Myocyte (in vitro differentiated cells): ENCODE data around the gene CLIP3. TPM values are rescaled to one million over a fixed set of nuclear protein-coding genes. Genes with fewer than 3 reads are reported as not detected.
"Not testable (repeated sequence)": the region's sequence is repeated elsewhere in the genome, so short reads cannot be mapped to it uniquely, and the experiment has no call there.

Source experiments
- DNase-seq: peaks from one replicate; pipeline ENCODE4 v3.0.0-alpha.2; 2012; ENCODE audit warnings: low read depth
- total RNA-seq: library from RNA; depleted of rRNA; stranded (reverse); fragments of >200 nt; gene quantifications from 2 replicates; pipeline ENCODE4 v1.2.3, GENCODE V29; 2014

CLIP3 gene
- total RNA-seq, 1 donor from 2014 or later = 4.9 TPM

DNA sequence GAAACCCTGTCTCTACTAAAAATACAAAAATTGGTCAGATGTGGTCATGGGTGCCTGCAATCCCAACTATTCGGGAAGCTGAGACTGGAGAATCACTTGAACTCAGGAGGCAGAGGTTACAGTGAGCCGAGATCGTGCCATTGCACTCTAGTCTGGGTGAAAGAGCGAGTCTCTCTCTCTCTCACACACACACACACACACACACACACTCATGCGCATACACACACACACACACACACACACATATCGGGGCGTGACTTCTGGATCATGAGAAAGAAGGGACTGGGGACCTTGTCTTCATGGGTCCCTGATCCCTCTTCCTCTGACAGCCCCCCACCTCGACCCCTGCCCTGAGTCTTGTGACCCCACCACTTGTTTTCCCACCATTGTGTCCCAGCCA, 49.5 kb downstream of the CLIP3 start:
- no peak for DNase-seq

DNA sequence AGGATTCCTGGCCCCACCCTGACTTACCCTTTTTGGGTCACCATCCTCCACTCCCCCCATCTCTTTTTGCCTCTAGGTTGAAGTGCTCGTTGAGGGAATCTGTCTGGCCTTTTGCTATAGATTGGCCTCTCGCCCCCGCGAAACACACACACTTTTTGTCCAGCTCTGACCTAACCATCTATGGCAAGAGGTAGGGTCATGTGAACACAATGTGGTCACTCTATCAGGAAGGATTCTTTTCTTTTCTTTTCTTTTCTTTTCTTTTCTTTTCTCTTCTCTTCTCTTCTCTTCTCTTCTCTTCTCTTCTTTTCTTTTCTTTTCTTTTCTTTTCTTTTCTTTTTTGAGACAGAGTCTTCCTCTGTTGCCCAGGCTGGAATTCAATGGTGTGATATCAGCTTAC, 51.7 kb downstream of the CLIP3 start:
- DNase-seq = not testable (repeated sequence)

GRCh38 chr19:35978832-35979365, 53.8 kb downstream of the CLIP3 start:
- DNase-seq = no peak

DNA sequence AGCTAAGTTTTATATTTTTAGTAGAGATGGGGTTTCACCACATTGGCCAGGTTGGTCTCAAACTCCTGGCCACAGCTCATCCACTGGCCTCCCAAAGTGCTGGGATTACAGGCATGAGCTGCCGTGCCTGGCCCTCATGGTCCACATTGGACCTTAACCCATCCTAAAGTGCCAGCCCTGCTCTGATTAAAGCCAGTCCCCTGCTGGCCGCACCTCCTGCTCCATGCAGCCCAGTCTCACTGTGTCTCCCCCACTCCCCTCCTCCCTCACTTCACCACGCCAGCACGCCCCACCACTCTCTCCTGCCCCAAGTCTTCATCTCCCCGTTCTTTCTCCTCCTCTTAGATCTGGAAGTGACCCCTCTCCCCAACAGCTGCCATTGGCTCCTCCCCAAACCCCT, 54.4 kb downstream of the CLIP3 start:
- no peak for DNase-seq

GRCh38 chr19:35977446-35978222, 55.0 kb downstream of the CLIP3 start:
- DNase-seq = no peak

DNA sequence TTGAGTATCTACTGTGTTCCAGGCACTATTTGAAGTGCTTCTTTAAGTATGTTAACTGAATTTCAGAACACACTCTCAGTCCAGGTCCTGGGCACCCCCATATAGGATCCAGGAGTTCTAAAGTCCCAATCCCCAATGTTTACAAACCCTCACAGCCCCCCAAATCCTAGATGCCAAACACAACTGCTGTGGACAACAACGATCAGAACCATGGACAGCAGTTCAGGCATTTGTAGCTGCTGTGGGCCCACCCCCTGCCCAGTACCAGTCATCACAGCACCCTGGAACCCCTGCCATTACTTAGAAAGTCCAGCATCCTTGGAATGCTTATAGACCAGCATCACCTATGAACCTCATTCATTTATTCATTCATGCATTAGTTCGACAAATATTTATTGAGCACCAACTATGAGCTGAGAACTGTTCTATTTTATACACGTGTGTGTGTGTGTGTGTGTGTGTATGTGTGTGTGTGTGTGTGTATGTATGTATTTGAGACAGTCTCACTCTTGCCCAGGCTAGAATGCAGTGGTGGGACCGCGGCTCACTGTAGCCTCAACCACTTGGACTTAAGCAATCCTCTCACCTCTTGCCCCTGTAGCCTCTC, 57.0 kb downstream of the CLIP3 start:
- DNase-seq = peak; percentile 48

DNA sequence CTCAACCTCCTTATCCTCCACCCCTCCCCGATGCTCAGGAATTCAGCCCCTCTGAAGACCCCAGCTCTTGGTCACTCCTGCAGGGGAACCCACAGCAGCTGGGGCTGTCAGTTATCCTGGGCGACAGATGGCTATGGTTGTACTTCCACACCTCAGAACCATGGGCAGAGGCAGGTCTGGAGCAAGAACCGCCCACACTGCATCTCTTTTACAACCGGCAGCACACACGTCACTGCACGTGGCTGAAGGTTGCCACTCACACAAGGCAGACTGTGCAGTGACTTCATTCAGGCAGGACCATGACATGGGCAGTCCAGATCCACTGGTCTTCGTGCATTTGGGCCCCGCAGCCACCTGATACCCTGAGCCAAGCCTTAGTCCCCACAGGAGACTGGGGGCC, 59.2 kb downstream of the CLIP3 start:
- DNase-seq = peak; percentile 29

DNA sequence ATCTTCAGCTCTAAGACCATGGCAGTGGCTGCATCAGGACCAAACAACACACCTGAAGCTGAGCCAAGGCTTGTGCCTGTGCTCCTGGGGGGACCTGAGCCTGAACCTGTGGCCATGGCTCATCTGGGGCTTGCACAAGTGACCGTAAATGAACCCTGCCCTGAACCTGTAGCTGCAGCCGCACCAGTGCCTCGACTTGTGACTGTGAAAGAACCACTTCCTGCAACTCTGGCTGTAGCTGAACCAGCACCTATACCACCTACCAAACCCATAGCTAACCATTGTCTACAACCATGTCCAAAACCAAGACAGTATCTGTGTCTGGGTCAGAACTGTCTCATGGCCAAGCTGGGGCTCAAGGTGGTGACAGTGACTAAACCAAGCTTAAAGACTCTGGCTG, 65.9 kb downstream of the CLIP3 start:
- no peak for DNase-seq

Other genes with a start within 250 kb of the CLIP3 start
- gene PRODH2, start 220.0 kb downstream of the CLIP3 start, total RNA-seq = not detected in 2 replicates
- gene NPHS1, start 180.4 kb downstream of the CLIP3 start, total RNA-seq = not detected in 2 replicates
- not detected in 2 replicates for gene KIRREL2, start 176.0 kb downstream of the CLIP3 start, total RNA-seq
- 10.4 and 30.5 TPM in 2 replicates for gene APLP1, start 164.3 kb downstream of the CLIP3 start, total RNA-seq
- 1.2 and 2.2 TPM in 2 replicates for gene NFKBID, start 132.3 kb downstream of the CLIP3 start, total RNA-seq
- gene HCST, start 130.3 kb downstream of the CLIP3 start, total RNA-seq = not detected in 2 replicates
- not detected in 2 replicates for gene TYROBP, start 124.6 kb downstream of the CLIP3 start, total RNA-seq
- gene LRFN3, start 96.5 kb downstream of the CLIP3 start, total RNA-seq = 5.3 and 8.3 TPM in 2 replicates
- 30.2 and 48.0 TPM in 2 replicates for gene SDHAF1, start 37.7 kb downstream of the CLIP3 start, total RNA-seq
- not detected in 2 replicates for gene SYNE4, start 24.1 kb downstream of the CLIP3 start, total RNA-seq
- gene ALKBH6, start 18.7 kb downstream of the CLIP3 start, total RNA-seq = 18.2 and 33.9 TPM in 2 replicates
- 14.4 and 16.0 TPM in 2 replicates for gene THAP8, start 21.4 kb upstream of the CLIP3 start, total RNA-seq
- 1.6 and 5.3 TPM in 2 replicates for gene WDR62, start 22.0 kb upstream of the CLIP3 start, total RNA-seq
- gene OVOL3, start 78.3 kb upstream of the CLIP3 start, total RNA-seq = not detected in 2 replicates
- 71.6 and 72.6 TPM in 2 replicates for gene POLR2I, start 82.0 kb upstream of the CLIP3 start, total RNA-seq
- gene TBCB, start 82.6 kb upstream of the CLIP3 start, total RNA-seq = 168 and 196 TPM in 2 replicates
- 375 and 398 TPM in 2 replicates for gene CAPNS1, start 107.2 kb upstream of the CLIP3 start, total RNA-seq
- not detected in 2 replicates for gene COX7A1, start 119.6 kb upstream of the CLIP3 start, total RNA-seq
- 3.5 and 4.9 TPM in 2 replicates for gene ZNF565, start 181.8 kb upstream of the CLIP3 start, total RNA-seq
- 133 and 134 TPM in 2 replicates for gene ZNF146, start 182.2 kb upstream of the CLIP3 start, total RNA-seq